ENCODE results near the gene ALOX12.
"Not testable (repeated sequence)": the region's sequence is repeated elsewhere in the genome, so short reads cannot be mapped to it uniquely, and the experiment has no call there.

DNA sequence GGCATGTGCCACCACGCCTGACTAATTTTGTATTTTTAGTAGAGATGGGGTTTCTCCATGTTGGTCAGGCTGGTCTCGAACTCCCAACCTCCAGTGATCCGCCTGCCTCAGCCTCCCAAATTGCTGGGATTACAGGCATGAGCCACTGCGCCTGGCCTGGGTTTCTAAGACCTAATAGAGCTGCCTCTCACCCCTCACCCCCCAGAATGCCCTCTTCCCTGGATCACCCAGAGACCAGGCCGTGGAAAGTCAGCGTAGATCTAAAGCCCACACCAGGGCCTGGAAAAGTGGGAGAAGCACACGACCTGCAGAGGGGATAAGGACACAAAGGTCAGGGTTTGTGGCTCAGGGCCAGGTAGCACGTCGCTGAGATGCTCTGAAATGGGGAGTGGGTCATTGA is 54.7 kb downstream of the ALOX12 start:
- not testable (repeated sequence) for TF ChIP-seq POLR2A, POLR2AphosphoS5, POU2F2, TAF1, SPI1 (IDR thresholded peaks at IDR 0.05; ENCODE audit: low read depth, low read length)
